Testis (tissue), 2 donors: ENCODE data around the gene ADGRD1.

Source experiments
- CTCF ChIP-seq, 3 experiments: fragments of 450-650 bp in 2 of 3; fragments of 200-600 bp in 1 of 3; sonication (generic) in 1 of 3; IDR thresholded peaks; one replicate each; pipeline ENCODE4 v1.5.1; 2016 to 2019; ENCODE audit warnings: antibody characterized with exemption in 3 of 3, mild to moderate bottlenecking in 2 of 3, moderate library complexity in 1 of 3
- POLR2A ChIP-seq: fragments of 450-650 bp; IDR thresholded peaks from one replicate; pipeline ENCODE4 v1.6.1; 2017; ENCODE audit warnings: antibody characterized with exemption, mild to moderate bottlenecking, moderate library complexity

DNA sequence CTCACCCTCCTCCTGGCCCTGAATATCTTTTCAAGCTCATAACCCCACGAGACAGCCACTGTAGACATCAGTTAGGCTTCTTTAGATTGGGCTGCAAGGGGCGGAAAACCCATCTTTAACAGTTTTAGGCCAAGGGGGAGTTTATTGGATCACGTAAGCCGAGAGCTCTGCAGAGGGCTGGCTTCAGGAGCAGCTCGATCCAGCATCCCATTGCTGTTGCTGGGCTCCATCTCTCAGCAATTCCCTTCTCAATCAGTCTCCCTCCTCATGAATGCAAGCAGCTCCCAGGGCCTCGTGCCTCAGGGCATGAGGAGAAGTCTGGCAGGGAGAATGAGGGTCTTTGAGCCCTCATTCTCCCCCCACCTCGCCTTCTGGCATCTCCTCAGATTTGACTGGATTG lies 59.4 kb downstream of the ADGRD1 start:
- TF ChIP-seq POLR2A (no peak), CTCF (IDR thresholded peaks at IDR 0.05) (no peak)
